AG10803 (cell line): ENCODE measurements around the gene GAREM1.

ENCODE experiments used
- DNase-seq: peaks from one replicate; pipeline ENCODE4 v3.0.0; 2010; ENCODE audit warnings: low read depth
- H3K4me3 ChIP-seq: 2 replicates; pipeline ENCODE4 v1.5.1; 2011; ENCODE audit warnings: mild to moderate bottlenecking, low read length, control low read depth
- CTCF ChIP-seq: conservative IDR thresholded peaks from 2 replicates; pipeline ENCODE4 v1.5.1; 2011; ENCODE audit warnings: mild to moderate bottlenecking, low read length, control low read depth, inconsistent platforms

Gene GAREM1

GRCh38 chr18:32358529-32358928, 112.2 kb downstream of the GAREM1 start:
- no peak for DNase-seq
- TF ChIP-seq CTCF = no peak
- H3K4me3 ChIP-seq = no peak overlapping the region

- TF ChIP-seq CTCF = no peak
- no peak overlapping the region for H3K4me3 ChIP-seq
- DNase-seq = no peak
Observed at GRCh38 chr18:32358075-32358474, 112.6 kb downstream of the GAREM1 start.

GRCh38 chr18:32355896-32356295, 114.8 kb downstream of the GAREM1 start:
- TF ChIP-seq CTCF = no peak
- DNase-seq = peak; percentile 79

GRCh38 chr18:32354518-32354917, 116.2 kb downstream of the GAREM1 start:
- H3K4me3 ChIP-seq = no peak overlapping the region
- no peak for TF ChIP-seq CTCF
- DNase-seq = no peak

More at GRCh38 chr18:32355896-32356295, 114.8 kb downstream of the GAREM1 start:
- H3K4me3 ChIP-seq = no peak overlapping the region

- DNase-seq = no peak
- H3K4me3 ChIP-seq = no peak overlapping the region
- TF ChIP-seq CTCF = no peak
Observed at GRCh38 chr18:32353257-32353656, 117.4 kb downstream of the GAREM1 start.

GRCh38 chr18:32351032-32351431, 119.7 kb downstream of the GAREM1 start:
- TF ChIP-seq CTCF = no peak
- H3K4me3 ChIP-seq = no peak overlapping the region
- peak; percentile 65 for DNase-seq

- TF ChIP-seq CTCF = no peak
- peak overlapping the region; percentile 34 for H3K4me3 ChIP-seq
- peak; percentile 91 for DNase-seq
Observed at GRCh38 chr18:32349728-32350395, 120.8 kb downstream of the GAREM1 start.
